Fibroblast of peridontal ligament (primary cell): ENCODE results near the gene PLXNA4.
"Not testable (repeated sequence)": the region's sequence is repeated elsewhere in the genome, so short reads cannot be mapped to it uniquely, and the experiment has no call there.

ENCODE experiments used
- DNase-seq: peaks from one replicate; pipeline ENCODE4 v3.0.0-alpha.2; 2010; ENCODE audit errors: extremely low read depth

Gene PLXNA4

GRCh38 chr7:132390049-132390448 is 186.2 kb downstream of the PLXNA4 start:
- not testable (repeated sequence) for DNase-seq

- no peak for DNase-seq
Observed at GRCh38 chr7:132388688-132389087, 187.6 kb downstream of the PLXNA4 start.

- no peak for DNase-seq
Observed at GRCh38 chr7:132387596-132387995, 188.7 kb downstream of the PLXNA4 start.

GRCh38 chr7:132386201-132386681 is 190.0 kb downstream of the PLXNA4 start:
- no peak for DNase-seq

- no peak for DNase-seq
Observed at GRCh38 chr7:132383962-132384361, 192.3 kb downstream of the PLXNA4 start.

GRCh38 chr7:132381742-132382472 is 194.4 kb downstream of the PLXNA4 start:
- no peak for DNase-seq

- DNase-seq: peak; percentile 45
Observed at GRCh38 chr7:132380059-132380458, 196.2 kb downstream of the PLXNA4 start.

- DNase-seq: no peak
Observed at GRCh38 chr7:132379292-132379691, 197.0 kb downstream of the PLXNA4 start.

- no peak for DNase-seq
Observed at GRCh38 chr7:132377703-132378584, 198.3 kb downstream of the PLXNA4 start.

- DNase-seq: peak; percentile 18
Observed at GRCh38 chr7:132377015-132377414, 199.3 kb downstream of the PLXNA4 start.

GRCh38 chr7:132376361-132377013 is 199.8 kb downstream of the PLXNA4 start:
- no peak for DNase-seq

- no peak for DNase-seq
Observed at GRCh38 chr7:132373879-132374278, 202.4 kb downstream of the PLXNA4 start.

- no peak for DNase-seq
Observed at GRCh38 chr7:132373041-132373440, 203.2 kb downstream of the PLXNA4 start.

GRCh38 chr7:132371948-132372347 is 204.3 kb downstream of the PLXNA4 start:
- no peak for DNase-seq

- DNase-seq: no peak
Observed at GRCh38 chr7:132368246-132368900, 207.9 kb downstream of the PLXNA4 start.

GRCh38 chr7:132367795-132368194 is 208.5 kb downstream of the PLXNA4 start:
- no peak for DNase-seq

GRCh38 chr7:132367004-132367403 is 209.3 kb downstream of the PLXNA4 start:
- no peak for DNase-seq

GRCh38 chr7:132364226-132364625 is 212.0 kb downstream of the PLXNA4 start:
- no peak for DNase-seq

- DNase-seq: no peak
Observed at GRCh38 chr7:132362059-132362458, 214.2 kb downstream of the PLXNA4 start.

GRCh38 chr7:132361146-132361545 is 215.1 kb downstream of the PLXNA4 start:
- no peak for DNase-seq

GRCh38 chr7:132359743-132360142 is 216.5 kb downstream of the PLXNA4 start:
- DNase-seq: no peak

GRCh38 chr7:132355048-132355447 is 221.2 kb downstream of the PLXNA4 start:
- no peak for DNase-seq
